ENCODE results near the gene TNP2. TPM values are rescaled to one million over a fixed set of nuclear protein-coding genes. Genes with fewer than 3 reads are reported as not detected.

Gene TNP2
- total and polyA plus RNA-seq, 9 of the 15 experiments (the other 6 are each of a cell fraction or from before 2014, with no cell fraction given): not detected

- Histone ChIP-seq H3K4me3 (no peak overlapping the region), H3K27me3 (ENCODE audit: control insufficient read depth in 2 of 2, insufficient read depth in 2 of 2, low read length in 2 of 2) (peaks cover 0 to 6% of the 10 kb centered on the region in 2 experiments; a peak in 2 of 5 replicates), H2AFZ (ENCODE audit: low read depth, low read length) (peak overlapping the region; percentile 54), H3K4me2 (ENCODE audit: insufficient read depth, low read length) (no peak overlapping the region), H3K9me1 (ENCODE audit: control insufficient read depth, insufficient read depth, low read length) (no peaks in the 10 kb centered on the region), H3K36me3 (ENCODE audit: control insufficient read depth, insufficient read depth, low read length) (no peaks in the 10 kb centered on the region), H3K4me1 (replicated peaks in 1 of 2; ENCODE audit: control insufficient read depth in 2 of 2, insufficient read depth in 2 of 2, low read length in 2 of 2) (peaks cover 11 to 25% of the 10 kb centered on the region in 2 experiments; a peak in 3 of 5 replicates), H3K9me3 (replicated peaks; ENCODE audit: control insufficient read depth, insufficient read depth, low read depth, low read length) (no peaks in the 10 kb centered on the region), H3K9ac (ENCODE audit: insufficient read depth in 1 of 2, low read depth in 2 of 2, low read length in 2 of 2) (no peak overlapping the region; a peak in 1 of 4 replicates), H3K79me2 (ENCODE audit: control insufficient read depth, insufficient read depth, low read length) (no peaks in the 10 kb centered on the region), H3K27ac (ENCODE audit: extremely low read depth, low read depth, low read length) (no peak overlapping the region), H4K20me1 (replicated peaks; ENCODE audit: control insufficient read depth, insufficient read depth, low read length) (no peaks in the 10 kb centered on the region)
- BruUV-seq (replicated peaks): no TSS peak
- POLR2A ChIA-PET: interaction anchor here (1.0 kb wide), 1 partner anchor 10 kb away, joined by 4 read pairs; no protein-coding TSS in a partner anchor
- CTCF ChIA-PET (ENCODE audit: low intra/inter-chr PET ratio): no interaction called here
- no peak for TF ChIP-seq ZNF589 (CRISPR knock-in tag; IDR thresholded peaks at IDR 0.05; ENCODE audit: low read depth)
- no peak for TF ChIP-seq MEIS2 (IDR thresholded peaks at IDR 0.05; ENCODE audit: partially characterized antibody)
- TF ChIP-seq TGIF2 (CRISPR knock-in tag; IDR thresholded peaks at IDR 0.05): no peak
- peak; percentile 42; the same call in 1 of the 2 replicates for TF ChIP-seq TOE1 (IDR thresholded peaks at IDR 0.05; ENCODE audit: borderline replicate concordance)
- no peak for TF ChIP-seq TOE1 (CRISPR knock-in tag; IDR thresholded peaks at IDR 0.05; ENCODE audit: borderline replicate concordance, low read depth)
- TF ChIP-seq ZNF146 (CRISPR knock-in tag; IDR thresholded peaks at IDR 0.05; ENCODE audit: unreplicated experiment): peak; percentile 65
- no peak for TF ChIP-seq ZNF699 (CRISPR knock-in tag; IDR thresholded peaks at IDR 0.05; ENCODE audit: insufficient replicate concordance)
- no peak for TF ChIP-seq MTA1 (IDR thresholded peaks at IDR 0.05; ENCODE audit: borderline replicate concordance)
- peak; percentile 69 for TF ChIP-seq TFE3 (CRISPR knock-in tag; IDR thresholded peaks at IDR 0.05)
- TF ChIP-seq ETS2 (tag; IDR thresholded peaks at IDR 0.05; ENCODE audit: borderline replicate concordance, poor library complexity, severe bottlenecking): no peak
- peak; percentile 48; the same call in 1 of the 2 replicates for TF ChIP-seq USF1 (CRISPR knock-in tag; IDR thresholded peaks at IDR 0.05)
- TF ChIP-seq RAD51 (IDR thresholded peaks at IDR 0.05; ENCODE audit: borderline replicate concordance, low read depth): peak; percentile 42; the same call in 1 of the 2 replicates
- FAIRE-seq (peak; percentile 37), DNase-seq (ENCODE audit: extremely low read depth in 1 of 4, low spot score in 3 of 4) (no peak), ATAC-seq (no peak)
- intact Hi-C loops (cut with micrococcal nuclease) (no loop called here), in situ Hi-C loops (cut with MboI) (no loop called here)
- WGBS (ENCODE audit: insufficient coverage, low coverage, missing lambda C conversion rate): 48% methylated on average over 9 of the region's 9 CpGs
Measured at GRCh38 chr16:11309895-11310633, 40.9 kb upstream of the TNP2 start.

Data from K562 (cell line).